Trophoblast cell (in vitro differentiated cells and primary cell): ENCODE data around the gene ARHGAP6.

Source experiments
- DNase-seq, 2 donors: peaks; one replicate each; pipeline ENCODE4 v3.0.0-alpha.2; 2016
- H2AFZ ChIP-seq: 2 replicates; pipeline ENCODE4 v1.6.1; 2013; ENCODE audit warnings: low read length, moderate library complexity, mild to moderate bottlenecking; ENCODE audit not compliant: insufficient read depth, poor library complexity
- H2AK5ac ChIP-seq: 2 replicates; pipeline ENCODE4 v1.6.1; 2013; ENCODE audit warnings: mild to moderate bottlenecking, low read length
- H2BK120ac ChIP-seq: 2 replicates; pipeline ENCODE4 v1.6.1; 2013; ENCODE audit warnings: low read length, mild to moderate bottlenecking, moderate library complexity; ENCODE audit not compliant: insufficient read depth, poor library complexity
- H2BK12ac ChIP-seq: 2 replicates; pipeline ENCODE4 v1.6.1; 2013; ENCODE audit warnings: mild to moderate bottlenecking, low read length, moderate library complexity
- H2BK5ac ChIP-seq: 2 replicates; pipeline ENCODE4 v1.6.1; 2013; ENCODE audit warnings: low read length, low read depth, moderate library complexity, mild to moderate bottlenecking; ENCODE audit not compliant: poor library complexity
- H3K14ac ChIP-seq: 2 replicates; pipeline ENCODE4 v1.6.1; 2013; ENCODE audit warnings: mild to moderate bottlenecking, low read length
- H3K18ac ChIP-seq: 2 replicates; pipeline ENCODE4 v1.6.1; 2013; ENCODE audit warnings: mild to moderate bottlenecking, low read length
- H3K23ac ChIP-seq: 2 replicates; pipeline ENCODE4 v1.6.1; 2013; ENCODE audit warnings: low read length
- H3K27ac ChIP-seq: 2 replicates; pipeline ENCODE4 v1.5.1; 2013; ENCODE audit warnings: low read depth, mild to moderate bottlenecking, inconsistent platforms, low read length, moderate library complexity
- H3K27me3 ChIP-seq: 2 replicates; pipeline ENCODE4 v1.6.1; 2013; ENCODE audit warnings: inconsistent platforms, mild to moderate bottlenecking, low read length, moderate library complexity; ENCODE audit not compliant: insufficient read depth
- H3K36me3 ChIP-seq, 2 experiments: 1 replicate in 1 of 2; 2 replicates in 1 of 2; pipeline ENCODE4 v1.6.1; 2013; ENCODE audit warnings: low read length in 2 of 2, mild to moderate bottlenecking in 2 of 2, moderate library complexity in 1 of 2; ENCODE audit not compliant: insufficient read depth in 2 of 2, control insufficient read depth in 1 of 2
- H3K4ac ChIP-seq: 2 replicates; pipeline ENCODE4 v1.6.1; 2013; ENCODE audit warnings: low read depth, mild to moderate bottlenecking, low read length, moderate library complexity
- H3K4me1 ChIP-seq, 2 experiments: 1 replicate in 1 of 2; 2 replicates in 1 of 2; pipeline ENCODE4 v1.6.1; 2013; ENCODE audit warnings: low read length in 2 of 2, mild to moderate bottlenecking in 2 of 2, moderate library complexity in 1 of 2; ENCODE audit not compliant: insufficient read depth in 2 of 2, control insufficient read depth in 1 of 2
- H3K4me2 ChIP-seq: 2 replicates; pipeline ENCODE4 v1.6.1; 2013; ENCODE audit warnings: inconsistent platforms, mild to moderate bottlenecking, low read length, moderate library complexity
- H3K4me3 ChIP-seq: 2 replicates; pipeline ENCODE4 v1.5.1; 2013; ENCODE audit warnings: mild to moderate bottlenecking, low read depth, low read length, inconsistent platforms
- H3K79me1 ChIP-seq: one replicate; pipeline ENCODE4 v1.6.1; 2013; ENCODE audit warnings: low read length
- H3K79me2 ChIP-seq: 2 replicates; pipeline ENCODE4 v1.6.1; 2013; ENCODE audit warnings: low read length, mild to moderate bottlenecking; ENCODE audit not compliant: control insufficient read depth, insufficient read depth, poor library complexity
- H3K9ac ChIP-seq: 2 replicates; pipeline ENCODE4 v1.6.1; 2013; ENCODE audit warnings: mild to moderate bottlenecking, low read length
- H3K9me3 ChIP-seq: 2 replicates; pipeline ENCODE4 v1.6.1; 2013; ENCODE audit warnings: low read depth, mild to moderate bottlenecking, control low read depth, inconsistent platforms, low read length; ENCODE audit not compliant: insufficient read depth
- H4K12ac ChIP-seq: 2 replicates; pipeline ENCODE4 v1.6.1; 2013; ENCODE audit warnings: low read depth, mild to moderate bottlenecking, low read length, moderate library complexity
- H4K8ac ChIP-seq: 2 replicates; pipeline ENCODE4 v1.6.1; 2013; ENCODE audit warnings: low read depth, mild to moderate bottlenecking, low read length, moderate library complexity
- H4K91ac ChIP-seq: one replicate; pipeline ENCODE4 v1.6.1; 2013; ENCODE audit warnings: low read depth, mild to moderate bottlenecking, low read length, moderate library complexity
- WGBS: extraction: QIAGEN DNeasy Blood & Tissue Kit; methylation state at CpG from one replicate; pipeline ENCODE4 v1.1.7; 2013; ENCODE audit warnings: missing lambda C conversion rate; ENCODE audit not compliant: insufficient read length, insufficient coverage; ENCODE audit errors: extremely low coverage; 5-methylcytosine and 5-hydroxymethylcytosine counted together

ARHGAP6 gene

DNA sequence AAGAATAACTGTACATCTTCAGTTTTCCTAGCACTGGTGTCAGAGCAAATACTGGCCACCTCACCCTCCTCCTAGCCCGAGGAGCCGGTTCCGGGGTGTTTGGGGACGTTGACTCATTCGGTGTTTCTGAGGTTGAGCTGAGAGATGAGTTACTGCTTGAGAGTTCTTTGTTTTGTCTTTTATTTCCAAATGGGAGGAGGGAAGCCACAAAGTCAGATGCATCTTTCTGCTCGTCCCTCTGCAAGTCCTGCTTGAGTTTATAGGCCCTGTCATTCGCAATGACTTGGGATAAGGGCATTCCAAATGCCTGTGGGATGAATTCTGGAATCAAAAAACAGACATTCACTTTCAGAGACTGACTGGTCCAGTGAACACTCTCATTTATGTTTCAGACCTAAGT is 477.1 kb downstream of the ARHGAP6 start:
- no peaks in the 10 kb centered on the region for H3K79me1 ChIP-seq
- no peak overlapping the region for H3K9ac ChIP-seq
- no peak overlapping the region for H2AK5ac ChIP-seq
- no peak overlapping the region for H3K18ac ChIP-seq
- no peak overlapping the region for H2AFZ ChIP-seq
- no peak overlapping the region for H3K4me3 ChIP-seq
- no peaks in the 10 kb centered on the region for H3K9me3 ChIP-seq
- H3K27ac ChIP-seq, result no peak overlapping the region
- H3K36me3 ChIP-seq, result no peaks in the 10 kb centered on the region
- no peaks in the 10 kb centered on the region for H3K79me2 ChIP-seq
- no peak overlapping the region for H3K23ac ChIP-seq
- no peak overlapping the region for H2BK5ac ChIP-seq
- no peak overlapping the region for H3K4ac ChIP-seq
- H3K4me2 ChIP-seq, result no peak overlapping the region
- H3K27me3 ChIP-seq, result no peaks in the 10 kb centered on the region
- no peak for DNase-seq
- no peak overlapping the region for H2BK12ac ChIP-seq
- peaks cover 5 to 6% of the 10 kb centered on the region in 2 experiments for H3K4me1 ChIP-seq
- no peak overlapping the region for H3K14ac ChIP-seq
- no CpG with 5 or more reads among the region's 7 CpGs for WGBS
- H4K8ac ChIP-seq, result no peak overlapping the region
- no peak overlapping the region for H4K91ac ChIP-seq
- H2BK120ac ChIP-seq, result no peak overlapping the region
- no peak overlapping the region for H4K12ac ChIP-seq

DNA sequence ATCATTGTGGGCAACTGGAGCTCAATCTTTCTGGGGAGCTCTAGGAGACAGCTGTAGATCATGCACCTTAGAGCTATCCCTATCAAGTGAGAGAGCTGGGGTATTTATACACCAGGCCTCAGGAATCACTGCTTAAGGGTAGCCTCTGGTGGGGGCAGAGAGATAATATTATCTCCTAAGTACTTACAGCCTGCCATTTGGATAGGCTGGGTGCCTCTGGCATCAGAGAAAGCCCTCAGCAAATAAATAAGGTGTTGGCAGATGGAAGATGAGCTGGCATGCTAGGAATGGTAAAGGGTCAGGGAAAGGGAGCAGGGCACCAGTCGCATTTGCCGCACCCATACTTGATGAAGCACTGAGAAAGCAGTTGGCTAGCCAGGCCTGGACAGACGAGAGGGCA is 478.7 kb downstream of the ARHGAP6 start:
- no peaks in the 10 kb centered on the region for H3K79me1 ChIP-seq
- H3K79me2 ChIP-seq, result no peaks in the 10 kb centered on the region
- no peak overlapping the region for H3K14ac ChIP-seq
- no CpG with 5 or more reads among the region's 3 CpGs for WGBS
- no peak overlapping the region for H2AK5ac ChIP-seq
- H3K4me2 ChIP-seq, result no peak overlapping the region
- H3K9ac ChIP-seq, result no peak overlapping the region
- H3K27me3 ChIP-seq, result no peaks in the 10 kb centered on the region
- no peak for DNase-seq
- H4K8ac ChIP-seq, result no peak overlapping the region
- H3K4me3 ChIP-seq, result no peak overlapping the region
- no peak overlapping the region for H3K27ac ChIP-seq
- no peak overlapping the region for H4K12ac ChIP-seq
- H4K91ac ChIP-seq, result no peak overlapping the region
- H3K9me3 ChIP-seq, result no peaks in the 10 kb centered on the region
- no peak overlapping the region for H2BK5ac ChIP-seq
- no peak overlapping the region for H2AFZ ChIP-seq
- no peak overlapping the region for H3K4ac ChIP-seq
- no peak overlapping the region for H3K18ac ChIP-seq
- no peak overlapping the region for H2BK120ac ChIP-seq
- H2BK12ac ChIP-seq, result no peak overlapping the region
- no peak overlapping the region for H3K23ac ChIP-seq
- H3K36me3 ChIP-seq, result no peaks in the 10 kb centered on the region
- H3K4me1 ChIP-seq, result peaks cover 5 to 6% of the 10 kb centered on the region in 2 experiments

DNA sequence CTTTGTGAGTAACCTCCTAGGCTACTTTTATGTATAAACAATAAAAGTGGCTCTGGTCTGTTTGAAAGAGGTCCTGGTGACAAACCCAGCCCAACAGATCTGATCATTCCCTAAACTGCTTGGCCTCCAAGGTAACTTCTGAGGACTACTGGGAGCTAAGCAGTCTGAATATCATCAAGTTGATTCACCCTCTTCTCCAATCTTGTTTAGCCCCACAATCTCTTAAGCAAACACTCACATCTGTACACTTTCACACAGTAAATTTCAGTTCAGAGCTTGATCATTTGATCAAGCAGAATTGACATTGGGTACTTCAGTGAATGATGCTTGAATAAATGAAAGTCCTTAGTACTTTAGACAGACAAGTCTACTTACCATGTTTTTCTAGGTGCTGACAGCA is 479.9 kb downstream of the ARHGAP6 start:
- Histone ChIP-seq H3K27me3 (no peaks in the 10 kb centered on the region), H3K4me2 (no peak overlapping the region), H2BK5ac (no peak overlapping the region), H3K36me3 (no peaks in the 10 kb centered on the region), H3K79me2 (no peaks in the 10 kb centered on the region), H2BK120ac (no peak overlapping the region), H4K8ac (no peak overlapping the region), H3K27ac (no peak overlapping the region), H4K12ac (no peak overlapping the region), H3K4me3 (no peak overlapping the region), H2AK5ac (no peak overlapping the region), H3K4me1 (peaks cover 5 to 6% of the 10 kb centered on the region in 2 experiments), H4K91ac (no peak overlapping the region), H3K18ac (no peak overlapping the region), H3K4ac (no peak overlapping the region), H3K14ac (no peak overlapping the region), H3K9me3 (no peaks in the 10 kb centered on the region), H3K9ac (no peak overlapping the region), H3K79me1 (no peaks in the 10 kb centered on the region), H2BK12ac (no peak overlapping the region), H2AFZ (no peak overlapping the region), H3K23ac (no peak overlapping the region)
- DNase-seq, result no peak

DNA sequence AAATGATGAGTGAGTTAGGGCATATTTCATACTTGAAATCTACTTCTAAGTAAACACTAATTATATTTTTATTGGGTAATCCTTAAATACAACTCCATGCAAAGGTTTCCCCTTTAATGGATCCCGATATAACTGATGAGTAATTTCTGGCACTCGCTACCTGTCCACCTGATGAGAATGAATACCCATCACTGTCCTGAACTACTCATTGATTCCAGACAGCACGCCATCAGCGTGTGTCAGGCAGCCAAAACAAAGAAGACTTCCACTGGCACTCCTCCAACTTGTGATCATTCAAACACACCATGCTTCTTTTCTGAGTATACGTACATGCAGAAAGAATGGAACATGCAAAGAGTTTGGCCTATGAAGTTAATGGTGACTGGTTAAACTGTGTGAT is 485.1 kb downstream of the ARHGAP6 start:
- Histone ChIP-seq H2AFZ (no peak overlapping the region), H3K4me1 (no peaks in the 10 kb centered on the region), H3K4me2 (no peak overlapping the region), H3K27me3 (no peaks in the 10 kb centered on the region), H4K8ac (no peak overlapping the region), H3K14ac (no peak overlapping the region), H4K12ac (no peak overlapping the region), H2BK5ac (no peak overlapping the region), H3K79me2 (no peaks in the 10 kb centered on the region), H3K4me3 (no peak overlapping the region), H3K18ac (no peak overlapping the region), H2AK5ac (no peak overlapping the region), H3K79me1 (no peaks in the 10 kb centered on the region), H3K27ac (no peak overlapping the region), H4K91ac (no peak overlapping the region), H2BK12ac (no peak overlapping the region), H3K23ac (no peak overlapping the region), H3K36me3 (no peaks in the 10 kb centered on the region), H3K9me3 (no peaks in the 10 kb centered on the region), H3K4ac (no peak overlapping the region), H2BK120ac (no peak overlapping the region), H3K9ac (no peak overlapping the region)
- DNase-seq, result no peak
- WGBS, result no CpG with 5 or more reads among the region's 5 CpGs
